ENCODE results near the gene RAB5B. TPM values are rescaled to one million over a fixed set of nuclear protein-coding genes. Genes with fewer than 3 reads are reported as not detected.
"Not testable (repeated sequence)": the region's sequence is repeated elsewhere in the genome, so short reads cannot be mapped to it uniquely, and the experiment has no call there.

RAB5B gene
- total and polyA plus RNA-seq, 2 donors from 2014 or later = 72.5 to 112 TPM

GRCh38 chr12:55985341-55985740 lies 11.5 kb downstream of the RAB5B start:
- H3K9me3 ChIP-seq (ENCODE audit: control insufficient read depth in 2 of 3, insufficient read depth in 1 of 3, low read length in 3 of 3) = no peaks in the 10 kb centered on the region
- FAIRE-seq (no peak), DNase-seq (no peak)
- H3K36me3 ChIP-seq (ENCODE audit: control insufficient read depth in 2 of 3, insufficient read depth in 3 of 3, low read length in 3 of 3) = peaks cover 0 to 28% (median 6%) of the 10 kb centered on the region in 3 donors
- no peak for TF ChIP-seq CTCF (IDR thresholded peaks at IDR 0.05; ENCODE audit: borderline replicate concordance, extremely low read depth, insufficient read depth)
- H3K4me3 ChIP-seq (ENCODE audit: low read length in 3 of 3) = no peak overlapping the region
- no peak overlapping the region for H3K9ac ChIP-seq (ENCODE audit: low read length in 3 of 3)
- no peaks in the 10 kb centered on the region for H3K27me3 ChIP-seq (ENCODE audit: control insufficient read depth, insufficient read depth, low read length)
- intact Hi-C loops (cut with DNase I) = no loop called here
- no peaks in the 10 kb centered on the region for H3K4me1 ChIP-seq (ENCODE audit: control insufficient read depth in 2 of 3, insufficient read depth in 2 of 3, low read depth in 1 of 3, low read length in 3 of 3)
- H3K27ac ChIP-seq (ENCODE audit: low read depth in 2 of 2, low read length in 2 of 2) = no peak overlapping the region

- H3K4me1 ChIP-seq (ENCODE audit: control insufficient read depth in 2 of 3, insufficient read depth in 2 of 3, low read depth in 1 of 3, low read length in 3 of 3); H3K4me3 ChIP-seq (ENCODE audit: low read length in 3 of 3); FAIRE-seq; intact Hi-C loops (cut with DNase I); H3K27me3 ChIP-seq (ENCODE audit: control insufficient read depth, insufficient read depth, low read length); H3K9me3 ChIP-seq (ENCODE audit: control insufficient read depth in 2 of 3, insufficient read depth in 1 of 3, low read length in 3 of 3); H3K9ac ChIP-seq (ENCODE audit: low read length in 3 of 3); H3K27ac ChIP-seq (ENCODE audit: low read depth in 2 of 2, low read length in 2 of 2); DNase-seq: not testable (repeated sequence)
- peaks cover 2 to 34% (median 12%) of the 10 kb centered on the region in 3 donors for H3K36me3 ChIP-seq (ENCODE audit: control insufficient read depth in 2 of 3, insufficient read depth in 3 of 3, low read length in 3 of 3)
Observed at GRCh38 chr12:55985976-55986375, 12.1 kb downstream of the RAB5B start.

- no peak overlapping the region for H3K4me3 ChIP-seq (ENCODE audit: low read length in 3 of 3)
- H3K27ac ChIP-seq (ENCODE audit: low read depth in 2 of 2, low read length in 2 of 2) = no peak overlapping the region
- FAIRE-seq (no peak), DNase-seq (no peak)
- no peak for TF ChIP-seq CTCF (IDR thresholded peaks at IDR 0.05; ENCODE audit: borderline replicate concordance, extremely low read depth, insufficient read depth)
- H3K36me3 ChIP-seq (ENCODE audit: control insufficient read depth in 2 of 3, insufficient read depth in 3 of 3, low read length in 3 of 3) = peaks cover 9 to 45% (median 32%) of the 10 kb centered on the region in 3 donors
- no peaks in the 10 kb centered on the region for H3K4me1 ChIP-seq (ENCODE audit: control insufficient read depth in 2 of 3, insufficient read depth in 2 of 3, low read depth in 1 of 3, low read length in 3 of 3)
- no peaks in the 10 kb centered on the region for H3K27me3 ChIP-seq (ENCODE audit: control insufficient read depth, insufficient read depth, low read length)
- intact Hi-C loops (cut with DNase I) = no loop called here
- no peaks in the 10 kb centered on the region for H3K9me3 ChIP-seq (ENCODE audit: control insufficient read depth in 2 of 3, insufficient read depth in 1 of 3, low read length in 3 of 3)
- no peak overlapping the region for H3K9ac ChIP-seq (ENCODE audit: low read length in 3 of 3)
Observed at GRCh38 chr12:55991110-55991509, 17.2 kb downstream of the RAB5B start.

GRCh38 chr12:55993230-55993853 lies 19.5 kb downstream of the RAB5B start:
- Histone ChIP-seq H3K4me1 (ENCODE audit: control insufficient read depth in 2 of 3, insufficient read depth in 2 of 3, low read depth in 1 of 3, low read length in 3 of 3) (peaks cover 0 to 5% (median 0%) of the 10 kb centered on the region in 3 donors), H3K9ac (ENCODE audit: low read length in 3 of 3) (no peak overlapping the region), H3K27me3 (ENCODE audit: control insufficient read depth, insufficient read depth, low read length) (no peaks in the 10 kb centered on the region), H3K9me3 (ENCODE audit: control insufficient read depth in 2 of 3, insufficient read depth in 1 of 3, low read length in 3 of 3) (no peaks in the 10 kb centered on the region), H3K36me3 (ENCODE audit: control insufficient read depth in 2 of 3, insufficient read depth in 3 of 3, low read length in 3 of 3) (peaks cover 9 to 45% (median 32%) of the 10 kb centered on the region in 3 donors), H3K4me3 (ENCODE audit: low read length in 3 of 3) (no peak overlapping the region), H3K27ac (ENCODE audit: low read depth in 2 of 2, low read length in 2 of 2) (no peak overlapping the region)
- no peak for TF ChIP-seq CTCF (IDR thresholded peaks at IDR 0.05; ENCODE audit: borderline replicate concordance, extremely low read depth, insufficient read depth)
- no peak for FAIRE-seq
- DNase-seq = no peak
- intact Hi-C loops (cut with DNase I) = no loop called here

Data from kidney (tissue), 14 donors.